GM21390 (cell line): ENCODE data around the gene KCNT1.

Source experiments
- ATAC-seq: cut with Tn5 transposase; IDR thresholded peaks from one replicate; pipeline ENCODE4 v1.9.1; 2021; ENCODE audit not compliant: unreplicated experiment

The KCNT1 gene

DNA sequence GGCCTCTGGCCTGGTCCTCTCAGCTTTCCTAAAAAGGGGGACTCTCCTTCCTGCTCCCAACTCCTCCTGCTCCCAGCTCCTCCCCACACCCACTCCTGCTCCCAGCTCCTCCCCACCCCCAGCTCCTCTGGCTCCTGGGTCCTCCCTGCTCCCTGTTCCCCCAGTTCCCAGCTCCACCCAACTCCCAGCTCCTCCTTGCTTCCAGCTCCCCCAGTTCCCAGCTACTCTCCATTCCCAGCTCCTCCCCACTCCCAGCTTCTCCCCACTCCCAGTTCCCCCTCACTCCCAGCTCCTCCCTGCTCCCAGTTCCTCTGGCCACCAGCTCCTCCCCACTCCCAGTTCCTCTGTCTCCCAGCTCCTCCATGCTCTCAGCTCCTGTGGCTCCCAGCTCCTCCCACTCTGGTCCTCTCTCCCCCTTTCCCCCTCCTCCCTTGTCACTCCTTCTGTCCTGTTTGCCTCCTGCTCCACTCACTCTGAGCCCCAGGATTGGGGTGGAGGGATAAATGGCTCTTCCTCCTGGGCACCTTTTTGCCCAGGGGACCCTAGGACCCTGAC lies 75.7 kb downstream of the KCNT1 start:
- ATAC-seq, result no peak

GRCh38 chr9:135778421-135778820 lies 76.4 kb downstream of the KCNT1 start:
- no peak for ATAC-seq

- ATAC-seq, result no peak
Observed at GRCh38 chr9:135779571-135779970, 77.6 kb downstream of the KCNT1 start.

DNA sequence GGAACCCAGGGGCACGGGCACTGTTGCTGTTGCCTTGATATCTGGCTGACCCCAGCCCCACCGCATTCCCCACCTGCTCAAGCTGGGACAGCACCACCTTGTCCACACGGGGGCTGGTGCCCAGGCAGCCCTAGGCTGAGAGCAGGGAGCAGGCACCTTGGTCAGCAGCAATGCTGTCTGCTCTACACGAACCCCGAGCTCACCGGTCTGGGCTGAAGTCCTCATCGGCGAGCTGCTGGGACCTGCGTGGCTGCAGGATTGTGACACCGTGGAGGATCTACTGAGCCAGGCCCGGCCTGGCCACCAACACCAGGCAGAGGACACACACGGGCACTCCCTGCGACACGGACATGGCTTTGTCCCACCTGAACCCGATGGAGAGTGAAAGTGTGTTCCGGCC lies 78.1 kb downstream of the KCNT1 start:
- no peak for ATAC-seq

- ATAC-seq, result no peak
Observed at GRCh38 chr9:135780626-135781025, 78.6 kb downstream of the KCNT1 start.

GRCh38 chr9:135782946-135783345 lies 81.0 kb downstream of the KCNT1 start:
- no peak for ATAC-seq

DNA sequence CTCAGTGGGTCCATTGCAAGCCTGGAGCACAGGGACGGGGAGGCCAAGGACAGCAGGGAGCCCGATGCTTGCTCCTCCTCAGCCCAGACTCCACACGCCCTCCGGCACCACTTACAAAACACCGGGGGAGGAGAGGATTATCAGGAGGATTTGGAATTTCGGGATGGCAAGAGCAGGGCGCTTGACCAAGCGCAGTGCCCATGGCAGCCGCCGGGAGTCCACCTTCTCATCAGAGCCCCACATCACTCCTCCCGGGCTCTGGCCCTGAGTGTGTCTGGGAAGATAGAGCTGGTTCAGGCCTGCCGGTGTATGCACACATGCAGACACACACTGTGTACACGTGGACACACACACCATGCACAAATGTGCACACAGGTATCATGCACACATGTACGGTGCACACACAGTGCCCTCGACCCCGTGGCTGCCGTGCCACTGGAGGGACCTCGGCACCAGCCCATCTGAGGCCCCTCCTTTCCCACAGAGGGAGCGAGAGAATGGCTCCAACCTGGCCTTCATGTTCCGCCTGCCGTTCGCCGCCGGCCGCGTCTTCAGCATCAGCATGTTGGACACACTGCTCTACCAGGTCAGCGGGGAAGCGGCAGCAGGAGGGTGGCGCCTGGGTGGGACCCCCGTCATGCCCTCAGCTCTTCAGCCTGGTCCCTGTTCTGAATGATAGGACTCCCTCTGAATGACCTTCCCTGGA lies 81.7 kb downstream of the KCNT1 start:
- no peak for ATAC-seq

- ATAC-seq, result no peak
Observed at GRCh38 chr9:135785013-135785575, 83.1 kb downstream of the KCNT1 start.

GRCh38 chr9:135786146-135786690 lies 84.2 kb downstream of the KCNT1 start:
- ATAC-seq, result no peak

- ATAC-seq, result no peak
Observed at GRCh38 chr9:135787317-135787716, 85.3 kb downstream of the KCNT1 start.

DNA sequence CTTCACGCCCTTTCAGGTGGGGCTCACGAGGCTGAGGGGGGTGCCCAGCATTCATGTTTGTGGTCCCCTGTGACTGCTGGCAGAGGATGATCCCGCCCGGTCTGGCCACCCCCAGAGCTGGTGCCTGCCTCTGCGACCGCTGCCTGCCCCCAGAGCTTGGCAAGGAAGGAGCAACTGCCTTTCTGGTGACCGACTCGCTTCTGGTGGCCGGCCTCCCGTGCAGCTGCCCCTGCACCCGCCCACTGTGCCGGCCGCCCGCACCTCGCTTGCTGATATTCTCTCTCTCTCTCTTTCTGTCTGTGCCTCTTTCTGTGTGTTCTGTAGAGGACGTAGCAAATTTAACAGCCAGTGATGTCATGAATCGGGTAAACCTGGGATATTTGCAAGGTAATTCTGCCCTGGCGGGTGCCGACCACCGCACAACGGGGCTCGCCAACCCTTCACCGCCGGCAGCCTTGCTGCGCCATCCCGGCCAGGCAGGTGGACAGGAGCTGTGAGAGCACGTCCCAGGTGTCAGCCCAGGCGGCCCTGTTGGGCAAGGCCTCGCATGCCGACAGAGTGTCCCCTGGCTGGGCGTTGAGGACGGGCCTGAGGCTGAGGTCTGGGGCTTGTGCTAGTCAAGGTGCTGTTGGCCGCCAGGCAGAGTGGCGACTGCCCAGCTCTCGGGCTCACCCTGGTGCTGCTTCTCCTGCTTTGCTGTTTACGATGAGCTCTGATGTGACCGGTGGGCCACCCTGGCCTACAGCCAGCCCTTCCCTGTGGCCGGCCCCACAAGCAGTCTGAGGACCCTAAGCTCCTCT lies 86.0 kb downstream of the KCNT1 start:
- no peak for ATAC-seq

DNA sequence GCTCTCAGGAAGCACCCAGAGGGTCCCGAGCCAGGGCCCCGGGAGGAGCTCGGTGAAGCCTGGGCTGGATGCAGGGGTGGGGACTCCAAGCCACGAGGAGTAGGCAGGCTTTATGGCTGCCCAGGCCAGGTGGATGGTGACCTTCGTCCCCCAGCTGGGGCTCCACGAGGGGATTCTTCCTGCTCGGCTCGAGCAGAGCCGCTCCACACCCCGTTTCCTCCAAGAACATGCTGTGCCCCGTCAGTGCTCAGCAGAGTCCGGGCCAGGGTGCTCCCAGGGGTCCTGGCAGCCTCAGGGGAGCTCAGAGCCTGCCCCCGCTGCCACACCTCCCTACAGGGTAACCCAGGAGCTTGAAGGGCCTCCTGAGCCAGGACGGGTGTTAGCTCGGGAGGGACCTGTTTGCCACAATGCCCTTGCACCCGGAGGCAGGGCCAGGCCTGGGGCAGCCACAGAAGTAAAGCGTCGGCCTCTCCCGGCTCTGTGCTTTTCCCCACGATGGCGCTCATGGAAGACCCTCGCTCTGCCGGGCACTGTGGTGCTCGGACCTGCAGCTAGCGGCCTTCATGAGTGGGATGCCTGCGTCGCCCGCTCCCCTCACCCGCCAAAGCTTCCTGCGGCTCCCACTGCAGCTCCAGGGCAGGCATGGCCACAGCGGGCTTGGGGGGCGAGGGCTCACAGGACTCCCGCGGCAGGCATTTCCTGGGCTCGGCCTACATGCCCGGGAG lies 86.8 kb downstream of the KCNT1 start:
- no peak for ATAC-seq

- no peak for ATAC-seq
Observed at GRCh38 chr9:135789838-135790291, 87.9 kb downstream of the KCNT1 start.

GRCh38 chr9:135790356-135790755 lies 88.4 kb downstream of the KCNT1 start:
- no peak for ATAC-seq

- ATAC-seq, result no peak
Observed at GRCh38 chr9:135790850-135791249, 88.9 kb downstream of the KCNT1 start.

DNA sequence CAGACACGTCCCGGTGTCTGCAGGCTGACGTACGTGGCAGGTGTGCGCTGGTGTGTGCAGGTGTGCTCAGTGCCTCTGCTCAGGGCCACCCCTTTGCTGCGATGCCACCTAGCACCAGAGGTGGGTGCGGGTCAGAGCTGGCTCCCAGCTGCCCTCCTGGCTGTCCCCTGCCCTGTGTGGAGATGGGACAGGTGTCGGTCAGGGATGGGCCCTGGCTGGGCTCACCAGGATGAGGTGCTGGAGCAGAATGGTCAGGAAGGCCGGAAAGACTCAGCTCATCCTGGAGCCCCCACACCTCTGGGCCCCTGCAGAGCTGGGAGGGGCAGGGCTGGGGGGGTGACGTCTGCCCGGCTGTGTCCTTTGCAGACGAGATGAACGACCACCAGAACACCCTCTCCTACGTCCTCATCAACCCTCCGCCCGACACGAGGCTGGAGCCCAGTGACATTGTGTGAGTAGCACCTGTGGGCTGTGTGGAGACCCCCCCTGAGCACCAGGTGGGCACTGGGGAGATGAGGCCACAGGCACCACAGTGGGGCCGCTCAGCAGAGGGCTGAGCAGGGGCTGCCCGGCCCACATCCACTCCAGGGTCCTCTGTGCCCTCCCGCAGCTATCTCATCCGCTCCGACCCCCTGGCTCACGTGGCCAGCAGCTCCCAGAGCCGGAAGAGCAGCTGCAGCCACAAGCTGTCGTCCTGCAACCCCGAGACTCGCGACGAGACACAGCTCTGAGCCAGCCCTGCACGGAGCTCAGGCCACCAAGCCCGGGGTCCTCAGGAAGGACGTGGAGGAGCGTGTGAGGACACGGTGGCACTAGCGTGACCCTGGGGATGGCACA lies 89.7 kb downstream of the KCNT1 start:
- ATAC-seq, result no peak

DNA sequence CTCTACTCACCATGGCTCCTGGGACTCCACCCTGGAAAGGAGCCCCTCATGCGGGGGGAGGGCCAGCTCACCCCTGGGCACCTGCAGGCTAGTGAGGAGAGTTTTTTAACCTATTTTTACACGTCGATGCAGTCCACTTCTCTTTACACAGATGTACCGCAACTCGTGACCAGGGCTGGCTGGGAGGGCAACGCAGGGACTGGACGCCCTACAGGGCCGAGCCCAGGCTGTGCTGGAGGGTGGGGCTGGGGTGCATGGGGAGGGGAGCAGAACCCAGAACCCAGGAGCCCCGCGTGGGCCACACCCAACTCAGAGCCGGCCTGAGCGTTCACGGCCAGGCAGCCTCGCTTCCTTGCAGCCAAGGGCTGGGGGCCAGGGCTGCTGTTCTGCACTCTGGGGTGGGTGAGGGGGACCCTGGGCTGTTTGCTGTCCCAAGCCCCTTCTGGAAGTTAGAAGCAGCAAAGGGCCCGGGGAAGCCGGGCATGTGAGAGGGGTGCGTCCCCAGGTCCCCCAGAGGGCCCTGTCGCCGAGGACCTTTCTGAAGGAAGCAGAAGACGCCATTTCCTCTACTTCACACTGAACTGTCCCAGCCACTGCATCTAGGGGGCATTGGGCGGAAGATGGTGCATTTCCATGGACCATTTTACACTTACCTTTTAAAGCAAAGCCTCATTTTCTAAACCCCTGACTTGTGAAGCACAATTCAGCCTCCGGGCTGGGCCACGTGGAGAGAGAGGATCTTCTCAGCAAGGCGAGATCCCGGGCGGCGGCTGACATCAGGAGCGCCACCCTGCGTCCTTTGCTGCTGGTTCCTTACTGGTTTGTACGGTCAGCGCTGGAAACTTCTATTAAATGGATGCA lies 90.5 kb downstream of the KCNT1 start:
- no peak for ATAC-seq

GRCh38 chr9:135793221-135794056 lies 91.5 kb downstream of the KCNT1 start:
- no peak for ATAC-seq
